HepG2 (cell line): ENCODE data around the gene VPS9D1. TPM values are rescaled to one million over a fixed set of nuclear protein-coding genes. Genes with fewer than 3 reads are reported as not detected.

Experiments used
- HMG20A ChIP-seq: IDR thresholded peaks from 2 replicates; pipeline ENCODE4 v1.6.1; 2016; ENCODE audit warnings: borderline replicate concordance
- KDM3A ChIP-seq: IDR thresholded peaks from 2 replicates; pipeline ENCODE4 v1.6.1; 2018; ENCODE audit warnings: low read depth, missing compliant biosample characterization
- KLF12 ChIP-seq: sonication (generic); formaldehyde crosslinking; IDR thresholded peaks from 2 replicates; pipeline ENCODE4 v1.4.0; 2020; ENCODE audit warnings: missing genetic modification reagents, borderline replicate concordance
- PHF21A ChIP-seq: sonication (generic); formaldehyde crosslinking; IDR thresholded peaks from 2 replicates; pipeline ENCODE4 v1.5.0; 2020; ENCODE audit warnings: mild to moderate bottlenecking, missing genetic modification reagents
- PITX1 ChIP-seq: sonication (generic); formaldehyde crosslinking; IDR thresholded peaks from 2 replicates; pipeline ENCODE4 v1.5.1; 2020; ENCODE audit warnings: mild to moderate bottlenecking, missing genetic modification reagents
- RARG ChIP-seq: sonication (generic); formaldehyde crosslinking; IDR thresholded peaks from 2 replicates; pipeline ENCODE4 v1.4.0; 2020; ENCODE audit warnings: low read depth, mild to moderate bottlenecking, missing genetic modification reagents
- RBAK ChIP-seq: sonication (generic); formaldehyde crosslinking; IDR thresholded peaks from 2 replicates; pipeline ENCODE4 v1.5.1; 2020; ENCODE audit warnings: mild to moderate bottlenecking, missing genetic modification reagents
- SOX6 ChIP-seq, 2 experiments: fragments of 450-650 bp in 1 of 2; sonication (generic) in 1 of 2; formaldehyde crosslinking in 1 of 2; IDR thresholded peaks; 2 replicates each; pipeline versions ENCODE4 v1.4.0 to v1.6.1; 2017 to 2020; ENCODE audit warnings: antibody characterized with exemption in 1 of 2, mild to moderate bottlenecking in 1 of 2, missing genetic modification reagents in 1 of 2
- SP1 ChIP-seq, 2 experiments: fragments of 450-650 bp in 1 of 2; sonication (generic) in 1 of 2; formaldehyde crosslinking in 1 of 2; IDR thresholded peaks; 2 replicates each; pipeline versions ENCODE4 v1.4.0 to v1.6.1; 2016 to 2020; ENCODE audit warnings: missing genetic modification reagents in 1 of 2
- SSRP1 ChIP-seq: IDR thresholded peaks from 2 replicates; pipeline ENCODE4 v1.6.1; 2016; ENCODE audit warnings: control low read depth
- ZEB1 ChIP-seq: IDR thresholded peaks from 2 replicates; pipeline ENCODE4 v1.6.1; 2012; ENCODE audit warnings: mild to moderate bottlenecking, low read depth, inconsistent platforms; ENCODE audit not compliant: insufficient replicate concordance
- ZFP90 ChIP-seq: sonication (generic); formaldehyde crosslinking; IDR thresholded peaks from 2 replicates; pipeline ENCODE4 v1.8.0; 2022; ENCODE audit warnings: missing genetic modification reagents, mild to moderate bottlenecking, inconsistent platforms, borderline replicate concordance
- ZFYVE20 ChIP-seq: sonication (generic); formaldehyde crosslinking; IDR thresholded peaks from 2 replicates; pipeline ENCODE4 v1.8.0; 2023; ENCODE audit warnings: low read depth, mild to moderate bottlenecking, moderate library complexity, missing genetic modification reagents, borderline replicate concordance
- ZNF382 ChIP-seq: sonication (generic); formaldehyde crosslinking; IDR thresholded peaks from 2 replicates; pipeline ENCODE4 v1.5.0; 2020; ENCODE audit warnings: missing genetic modification reagents, mild to moderate bottlenecking, borderline replicate concordance
- ZNF562 ChIP-seq: sonication (generic); formaldehyde crosslinking; IDR thresholded peaks from 2 replicates; pipeline ENCODE4 v1.8.0; 2022; ENCODE audit warnings: missing genetic modification reagents, borderline replicate concordance
- ZNF577 ChIP-seq: sonication (generic); formaldehyde crosslinking; IDR thresholded peaks from 2 replicates; pipeline ENCODE4 v1.4.0; 2020; ENCODE audit warnings: mild to moderate bottlenecking, low read depth, missing genetic modification reagents, borderline replicate concordance
- ZNF616 ChIP-seq: sonication (generic); formaldehyde crosslinking; IDR thresholded peaks from 2 replicates; pipeline ENCODE4 v1.5.0; 2020; ENCODE audit warnings: low read depth, mild to moderate bottlenecking, missing genetic modification reagents
- ZNF644 ChIP-seq: IDR thresholded peaks from 2 replicates; pipeline ENCODE4 v1.6.1; 2016; ENCODE audit warnings: low read depth
- ZNF850 ChIP-seq: sonication (generic); formaldehyde crosslinking; conservative IDR thresholded peaks from 2 replicates; pipeline ENCODE4 v1.9.0; 2021; ENCODE audit warnings: mild to moderate bottlenecking, missing genetic modification reagents
- polyA plus RNA-seq, 8 experiments: library from polyadenylated mRNA; depleted of rRNA in 3 of 8; stranded (reverse) in 7 of 8; unstranded in 1 of 8; fragments of >200 nt; fragmentation: Illumina TruSeq in 4 of 8; extraction: Trizol in 4 of 8; gene quantifications; 2 replicates each; pipeline versions ENCODE4 v1.2.1 to v1.2.3, GENCODE V29; 2011 to 2016; ENCODE audit warnings: low read depth in 4 of 8, missing spikeins in 1 of 8, mixed read lengths in 1 of 8; ENCODE audit not compliant: insufficient read depth in 1 of 8
- total RNA-seq, 5 experiments: library from RNA; depleted of rRNA; stranded (reverse); fragments of >200 nt; fragmentation: Illumina TruSeq; extraction: Trizol; gene quantifications; 2 replicates each; pipeline ENCODE4 v1.2.3, GENCODE V29; 2016; ENCODE audit warnings: low read depth in 1 of 5
- TF ChIP-seq, protein P1 (sequence below): sonication (generic); formaldehyde crosslinking; IDR thresholded peaks from 2 replicates; pipeline ENCODE4 v1.8.1; 2023; ENCODE audit warnings: mild to moderate bottlenecking, inconsistent platforms, moderate library complexity, missing genetic modification reagents, borderline replicate concordance
- TF ChIP-seq, protein P2 (sequence below): IDR thresholded peaks from 2 replicates; pipeline ENCODE4 v1.6.1; 2016; ENCODE audit warnings: low read depth, borderline replicate concordance
- TF ChIP-seq, protein P3 (sequence below): sonication (generic); formaldehyde crosslinking; IDR thresholded peaks from 2 replicates; pipeline ENCODE4 v1.5.0; 2020; ENCODE audit warnings: mild to moderate bottlenecking, missing genetic modification reagents, borderline replicate concordance
- TF ChIP-seq, protein P4 (sequence below): sonication (generic); formaldehyde crosslinking; IDR thresholded peaks from 2 replicates; pipeline ENCODE4 v1.4.0; 2020; ENCODE audit warnings: missing genetic modification reagents

The VPS9D1 gene
- total and polyA plus RNA-seq, 2 of the 13 experiments (the other 11 are each of a cell fraction or from before 2014, with no cell fraction given) = 10.1 to 13.2 TPM

GRCh38 chr16:89700649-89701424 is 19.9 kb downstream of the VPS9D1 start (continued):
- no peak for TF ChIP-seq ZNF644 (CRISPR knock-in tag)
- TF ChIP-seq, protein P1, sequence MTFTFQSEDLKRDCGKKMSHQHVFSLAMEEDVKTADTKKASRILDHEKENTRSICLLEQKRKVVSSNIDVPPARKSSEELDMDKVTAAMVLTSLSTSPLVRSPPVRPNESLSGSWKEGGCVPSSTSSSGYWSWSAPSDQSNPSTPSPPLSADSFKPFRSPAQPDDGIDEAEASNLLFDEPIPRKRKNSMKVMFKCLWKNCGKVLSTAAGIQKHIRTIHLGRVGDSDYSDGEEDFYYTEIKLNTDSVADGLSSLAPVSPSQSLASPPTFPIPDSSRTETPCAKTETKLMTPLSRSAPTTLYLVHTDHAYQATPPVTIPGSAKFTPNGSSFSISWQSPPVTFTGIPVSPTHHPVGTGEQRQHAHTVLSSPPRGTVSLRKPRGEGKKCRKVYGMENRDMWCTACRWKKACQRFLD (CRISPR knock-in tag) = 0 out of 2 replicates have a peak, but pooled peaks have one; percentile 10
- TF ChIP-seq SSRP1 (CRISPR knock-in tag) = no peak
- TF ChIP-seq KLF12 (CRISPR knock-in tag) = 0 out of 2 replicates have a peak, but pooled peaks have one; percentile 49
- no peak for TF ChIP-seq SP1 (IDR thresholded peaks at IDR 0.05)
- TF ChIP-seq SP1 (CRISPR knock-in tag; IDR thresholded peaks at IDR 0.05) = no peak
- TF ChIP-seq RARG (CRISPR knock-in tag) = no peak
- TF ChIP-seq ZFYVE20 (CRISPR knock-in tag) = peak; percentile 90
- TF ChIP-seq, protein P2, sequence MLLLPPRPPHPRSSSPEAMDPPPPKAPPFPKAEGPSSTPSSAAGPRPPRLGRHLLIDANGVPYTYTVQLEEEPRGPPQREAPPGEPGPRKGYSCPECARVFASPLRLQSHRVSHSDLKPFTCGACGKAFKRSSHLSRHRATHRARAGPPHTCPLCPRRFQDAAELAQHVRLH (CRISPR knock-in tag) = no peak
- TF ChIP-seq ZNF616 = no peak
- no peak for TF ChIP-seq SOX6 (IDR thresholded peaks at IDR 0.05)
- no peak for TF ChIP-seq SOX6 (CRISPR knock-in tag; IDR thresholded peaks at IDR 0.05)
- TF ChIP-seq PHF21A (CRISPR knock-in tag) = peak; percentile 37; the same call in 1 of the 2 replicates
- no peak for TF ChIP-seq ZNF382 (CRISPR knock-in tag)
- peak; percentile 62; the same call in 1 of the 2 replicates for TF ChIP-seq KDM3A (CRISPR knock-in tag)
- no peak for TF ChIP-seq RBAK
- TF ChIP-seq HMG20A = peak; percentile 21
- TF ChIP-seq, protein P3, sequence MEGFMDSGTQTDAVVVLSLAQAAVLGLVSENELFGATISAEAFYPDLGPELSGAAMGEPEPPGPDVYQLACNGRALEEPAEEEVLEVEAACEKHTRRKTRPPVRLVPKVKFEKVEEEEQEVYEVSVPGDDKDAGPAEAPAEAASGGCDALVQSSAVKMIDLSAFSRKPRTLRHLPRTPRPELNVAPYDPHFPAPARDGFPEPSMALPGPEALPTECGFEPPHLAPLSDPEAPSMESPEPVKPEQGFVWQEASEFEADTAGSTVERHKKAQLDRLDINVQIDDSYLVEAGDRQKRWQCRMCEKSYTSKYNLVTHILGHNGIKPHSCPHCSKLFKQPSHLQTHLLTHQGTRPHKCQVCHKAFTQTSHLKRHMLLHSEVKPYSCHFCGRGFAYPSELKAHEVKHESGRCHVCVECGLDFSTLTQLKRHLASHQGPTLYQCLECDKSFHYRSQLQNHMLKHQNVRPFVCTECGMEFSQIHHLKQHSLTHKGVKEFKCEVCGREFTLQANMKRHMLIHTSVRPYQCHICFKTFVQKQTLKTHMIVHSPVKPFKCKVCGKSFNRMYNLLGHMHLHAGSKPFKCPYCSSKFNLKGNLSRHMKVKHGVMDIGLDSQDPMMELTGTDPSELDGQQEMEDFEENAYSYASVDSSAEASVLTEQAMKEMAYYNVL (CRISPR knock-in tag) = peak; percentile 43; the same call in 1 of the 2 replicates
- TF ChIP-seq, protein P4, sequence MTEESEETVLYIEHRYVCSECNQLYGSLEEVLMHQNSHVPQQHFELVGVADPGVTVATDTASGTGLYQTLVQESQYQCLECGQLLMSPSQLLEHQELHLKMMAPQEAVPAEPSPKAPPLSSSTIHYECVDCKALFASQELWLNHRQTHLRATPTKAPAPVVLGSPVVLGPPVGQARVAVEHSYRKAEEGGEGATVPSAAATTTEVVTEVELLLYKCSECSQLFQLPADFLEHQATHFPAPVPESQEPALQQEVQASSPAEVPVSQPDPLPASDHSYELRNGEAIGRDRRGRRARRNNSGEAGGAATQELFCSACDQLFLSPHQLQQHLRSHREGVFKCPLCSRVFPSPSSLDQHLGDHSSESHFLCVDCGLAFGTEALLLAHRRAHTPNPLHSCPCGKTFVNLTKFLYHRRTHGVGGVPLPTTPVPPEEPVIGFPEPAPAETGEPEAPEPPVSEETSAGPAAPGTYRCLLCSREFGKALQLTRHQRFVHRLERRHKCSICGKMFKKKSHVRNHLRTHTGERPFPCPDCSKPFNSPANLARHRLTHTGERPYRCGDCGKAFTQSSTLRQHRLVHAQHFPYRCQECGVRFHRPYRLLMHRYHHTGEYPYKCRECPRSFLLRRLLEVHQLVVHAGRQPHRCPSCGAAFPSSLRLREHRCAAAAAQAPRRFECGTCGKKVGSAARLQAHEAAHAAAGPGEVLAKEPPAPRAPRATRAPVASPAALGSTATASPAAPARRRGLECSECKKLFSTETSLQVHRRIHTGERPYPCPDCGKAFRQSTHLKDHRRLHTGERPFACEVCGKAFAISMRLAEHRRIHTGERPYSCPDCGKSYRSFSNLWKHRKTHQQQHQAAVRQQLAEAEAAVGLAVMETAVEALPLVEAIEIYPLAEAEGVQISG (CRISPR knock-in tag) = peak; percentile 60; the same call in 1 of the 2 replicates
- TF ChIP-seq ZNF562 = no peak
- 0 out of 2 replicates have a peak, but pooled peaks have one; percentile 69 for TF ChIP-seq ZNF577 (CRISPR knock-in tag)
- TF ChIP-seq ZFP90 = no peak; the same call in 1 of the 2 replicates
- TF ChIP-seq PITX1 (CRISPR knock-in tag) = no peak; the same call in 1 of the 2 replicates
- TF ChIP-seq ZEB1 = no peak
- peak; percentile 95; the same call in 1 of the 2 replicates for TF ChIP-seq ZNF850 (CRISPR knock-in tag)
